GM18526 (cell line): ENCODE data around the gene RND2.

Experiments
- POLR2A ChIP-seq: IDR thresholded peaks from 3 replicates; pipeline ENCODE4 v1.6.1; 2011; ENCODE audit not compliant: insufficient read length; ENCODE audit errors: extremely low read depth

The RND2 gene

GRCh38 chr17:43040655-43041054, 15.6 kb downstream of the RND2 start:
- no peak for TF ChIP-seq POLR2A

- TF ChIP-seq POLR2A: no peak
Measured at GRCh38 chr17:43042025-43042628, 17.1 kb downstream of the RND2 start.

GRCh38 chr17:43043307-43043706, 18.3 kb downstream of the RND2 start:
- TF ChIP-seq POLR2A: no peak

GRCh38 chr17:43044024-43044423, 19.0 kb downstream of the RND2 start:
- TF ChIP-seq POLR2A: no peak

- TF ChIP-seq POLR2A: no peak
Measured at GRCh38 chr17:43051969-43052368, 26.9 kb downstream of the RND2 start.

- no peak for TF ChIP-seq POLR2A
Measured at GRCh38 chr17:43056051-43056450, 31.0 kb downstream of the RND2 start.

- no peak for TF ChIP-seq POLR2A
Measured at GRCh38 chr17:43062984-43063638, 38.1 kb downstream of the RND2 start.

GRCh38 chr17:43068570-43069367, 43.7 kb downstream of the RND2 start:
- TF ChIP-seq POLR2A: no peak

GRCh38 chr17:43069368-43069898, 44.4 kb downstream of the RND2 start:
- TF ChIP-seq POLR2A: no peak

- no peak for TF ChIP-seq POLR2A
Measured at GRCh38 chr17:43070257-43070656, 45.2 kb downstream of the RND2 start.

GRCh38 chr17:43070872-43071271, 45.8 kb downstream of the RND2 start:
- TF ChIP-seq POLR2A: no peak

GRCh38 chr17:43074869-43075268, 49.8 kb downstream of the RND2 start:
- no peak for TF ChIP-seq POLR2A

- TF ChIP-seq POLR2A: no peak
Measured at GRCh38 chr17:43079641-43080302, 54.7 kb downstream of the RND2 start.
